Pons (tissue), 1 donor: ENCODE data around the gene ZBTB24.
A peak's percentile ranks its signal among the peaks of the same experiment; 100 is the strongest.
"Not testable (repeated sequence)": the region's sequence is repeated elsewhere in the genome, so short reads cannot be mapped to it uniquely, and the experiment has no call there.

ENCODE experiments used
- DNase-seq: peaks from one replicate; pipeline ENCODE4 v3.0.0-alpha.2; 2016; ENCODE audit warnings: low spot score

ZBTB24 gene

DNA sequence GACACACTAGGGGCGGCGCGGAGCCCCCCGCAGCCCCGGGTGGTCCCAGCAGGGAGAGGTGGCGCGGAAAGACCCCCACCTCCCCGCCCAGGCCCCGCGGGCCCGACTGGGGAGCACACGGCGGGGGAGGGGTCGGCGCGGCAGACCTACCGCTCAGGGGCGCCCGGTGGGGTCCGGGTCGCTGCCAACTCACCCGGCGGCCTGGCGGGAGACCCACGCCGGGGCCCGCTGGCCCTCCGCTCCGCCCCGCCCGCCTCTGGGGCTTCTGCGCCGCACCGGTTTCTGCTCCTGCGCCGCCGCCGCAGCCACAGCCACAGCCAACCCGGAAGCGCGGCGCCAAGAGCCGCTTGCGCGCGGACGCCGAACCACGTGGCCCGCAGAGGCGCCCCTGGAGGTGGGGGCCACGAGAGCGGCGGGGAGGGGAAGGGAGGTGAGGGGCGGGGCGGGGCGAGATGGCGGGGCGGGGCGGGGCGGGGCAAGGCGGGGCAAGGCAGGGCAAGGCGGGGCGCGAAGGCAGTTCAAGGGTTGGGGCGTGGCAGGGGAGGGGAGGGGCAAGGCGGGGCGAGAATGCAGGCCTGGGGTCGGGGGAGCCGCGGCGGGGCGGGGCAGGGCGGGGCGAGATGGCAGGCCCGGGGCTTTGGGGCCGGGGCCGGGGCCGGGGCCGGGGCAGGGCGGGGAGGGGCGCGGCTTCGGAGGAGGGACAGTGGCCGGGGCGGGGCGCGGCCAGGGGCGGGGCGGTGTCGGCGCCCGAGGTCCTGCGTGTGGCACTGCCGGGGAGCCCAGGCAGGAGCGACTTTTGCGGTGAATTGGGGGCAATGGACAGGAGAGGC, at the start of gene ZBTB24:
ZBTB24 (minus strand) TSS at position 315 of the 830 bp plus-strand sequence. CDS start 1,193 bp downstream, outside the sequence.
- peak; percentile 81 for DNase-seq

DNA sequence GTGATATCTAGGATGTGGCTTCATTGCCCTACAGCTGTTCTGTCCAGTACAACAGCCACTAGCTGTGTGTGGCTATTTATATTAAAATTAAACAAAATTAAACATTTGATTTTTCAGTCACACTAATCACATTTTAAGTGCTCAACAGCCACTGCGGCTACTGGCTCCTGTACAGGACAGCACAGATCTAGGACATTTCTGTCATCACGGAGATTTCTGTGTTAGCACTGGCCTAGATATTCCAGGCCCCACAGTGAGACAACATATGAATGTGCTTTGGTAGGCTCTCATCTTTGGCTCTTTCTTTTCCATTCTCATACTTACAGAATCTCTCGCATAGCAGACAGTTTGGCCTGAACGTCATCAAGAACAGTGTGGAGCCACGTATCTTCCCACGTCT, 48.4 kb upstream of the ZBTB24 start:
- no peak for DNase-seq

DNA sequence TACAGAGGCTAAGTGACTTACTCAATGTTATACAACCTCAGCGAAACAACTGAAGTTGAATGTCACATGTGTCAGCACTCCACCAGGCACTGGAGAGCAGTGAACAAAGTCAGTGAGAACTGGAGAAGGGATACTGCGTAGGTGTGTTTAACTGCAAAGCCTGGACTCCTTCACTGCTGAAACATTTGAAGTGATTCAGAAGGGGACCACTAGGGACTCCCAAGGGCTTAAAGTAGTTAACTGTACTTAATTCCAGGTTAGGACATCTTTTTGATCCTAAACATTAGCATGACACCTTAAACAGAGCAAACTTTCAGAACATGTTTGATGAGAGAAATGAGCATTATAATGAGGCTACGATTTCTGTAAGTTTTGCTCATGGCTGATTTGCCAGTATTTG, 45.0 kb upstream of the ZBTB24 start:
- no peak for DNase-seq

DNA sequence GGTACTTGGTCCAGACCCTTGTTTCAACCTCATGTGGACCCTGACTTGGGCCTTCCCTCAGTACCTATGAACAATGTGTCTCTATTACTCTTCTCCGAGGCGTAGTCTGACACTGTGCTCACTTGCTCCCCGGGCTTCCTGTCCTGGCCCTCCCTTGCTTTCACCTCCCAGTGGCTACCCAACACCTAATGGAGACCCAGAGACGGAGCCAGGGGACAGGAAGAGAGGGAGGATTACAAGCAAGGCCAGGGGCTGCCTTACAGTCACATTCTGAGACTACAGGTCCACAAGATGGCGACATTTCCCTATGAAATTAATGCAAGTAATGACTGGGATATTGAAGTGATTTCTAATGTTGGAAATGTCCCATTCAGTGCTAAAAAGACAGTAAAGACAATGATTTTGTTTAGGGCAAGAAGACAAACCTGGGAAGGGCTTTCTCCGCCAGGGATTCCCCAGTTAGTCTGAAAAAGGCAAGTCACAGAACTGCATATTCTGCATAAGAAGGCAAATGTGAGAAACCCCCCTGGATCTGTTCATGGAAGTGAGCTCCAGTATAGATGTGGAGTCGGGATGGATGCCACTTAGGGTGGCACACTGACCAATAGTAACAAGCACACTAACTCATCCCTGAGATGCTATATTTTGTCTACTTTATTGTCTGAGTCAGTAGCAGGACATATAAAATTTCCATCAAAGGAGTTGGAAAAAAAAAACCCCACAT, 44.0 kb upstream of the ZBTB24 start:
- DNase-seq: peak; percentile 76

DNA sequence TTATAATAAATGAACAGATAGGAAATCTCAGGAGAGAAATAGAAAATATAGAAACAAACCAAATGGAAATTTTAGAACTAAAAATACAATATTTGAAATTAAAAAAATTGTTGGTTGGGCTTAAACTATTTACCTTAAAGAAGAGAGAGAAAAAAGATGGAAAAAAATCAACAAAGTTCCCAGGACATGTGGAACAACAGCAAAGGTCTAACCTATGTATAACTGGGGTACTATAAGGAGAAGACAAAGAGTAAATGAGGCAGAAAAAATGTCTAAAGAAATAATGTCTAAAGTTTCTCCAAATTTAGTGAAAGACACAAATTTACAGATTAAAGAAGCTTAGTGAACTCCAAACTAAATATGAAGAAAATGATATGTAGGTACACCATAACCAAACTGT, 41.1 kb upstream of the ZBTB24 start:
- DNase-seq: no peak

DNA sequence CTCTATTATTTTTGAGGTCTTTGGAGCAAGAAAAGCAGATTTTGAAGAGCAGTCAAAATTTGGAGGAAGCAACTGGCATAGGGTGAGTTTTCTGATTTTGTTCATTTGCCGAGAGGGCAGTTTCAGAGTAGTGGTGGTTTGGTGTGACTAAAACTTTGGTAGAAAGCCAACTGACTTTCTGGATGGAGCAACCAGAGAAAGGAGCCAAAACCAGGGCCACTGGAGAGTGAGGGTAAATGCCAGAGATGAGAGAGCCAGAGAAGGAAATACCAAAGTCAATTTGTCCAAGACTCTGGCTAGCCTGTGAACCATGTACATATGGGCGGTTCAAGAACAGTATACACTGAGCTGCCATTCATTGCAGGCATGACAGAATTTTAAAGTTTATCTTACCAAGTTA, 40.5 kb upstream of the ZBTB24 start:
- DNase-seq: no peak

DNA sequence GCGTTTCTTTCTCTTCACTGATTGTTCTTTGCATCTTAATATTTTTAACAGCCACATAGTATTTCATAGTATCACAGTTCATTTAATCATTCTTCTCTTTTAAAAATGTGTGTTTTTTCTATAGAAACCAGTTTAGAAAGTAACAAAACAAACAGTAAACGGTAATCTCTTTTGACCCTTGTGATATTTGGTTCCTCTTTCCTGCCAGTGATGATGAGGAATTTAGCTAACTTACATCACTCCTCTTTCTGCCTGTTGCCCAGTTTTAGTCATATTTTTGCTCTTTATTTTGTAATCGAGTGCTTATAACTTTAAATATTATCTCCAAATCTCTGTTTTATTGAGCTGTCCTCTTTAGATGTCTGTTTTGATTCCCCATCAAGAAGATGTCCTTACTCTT, 38.1 kb upstream of the ZBTB24 start:
- DNase-seq: no peak

DNA sequence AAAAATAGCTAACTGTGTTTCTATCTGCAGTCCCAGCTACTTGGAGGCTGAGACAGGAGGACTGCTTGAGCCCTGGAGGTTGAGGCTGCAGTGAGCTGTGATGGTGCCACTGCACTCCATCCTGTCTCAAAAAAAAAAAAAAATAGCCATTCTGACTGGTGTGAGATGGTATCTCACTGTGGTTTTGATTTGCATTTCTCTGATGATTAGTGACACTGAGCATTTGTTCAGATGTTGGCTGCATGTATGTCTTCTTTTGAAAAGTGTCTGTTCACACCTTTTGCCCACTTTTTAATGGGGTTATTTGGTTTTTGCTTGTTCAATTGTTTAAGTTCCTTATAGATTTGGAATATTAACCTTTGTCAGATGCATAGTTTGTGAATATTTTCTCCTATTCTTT, 36.6 kb upstream of the ZBTB24 start:
- DNase-seq: not testable (repeated sequence)

DNA sequence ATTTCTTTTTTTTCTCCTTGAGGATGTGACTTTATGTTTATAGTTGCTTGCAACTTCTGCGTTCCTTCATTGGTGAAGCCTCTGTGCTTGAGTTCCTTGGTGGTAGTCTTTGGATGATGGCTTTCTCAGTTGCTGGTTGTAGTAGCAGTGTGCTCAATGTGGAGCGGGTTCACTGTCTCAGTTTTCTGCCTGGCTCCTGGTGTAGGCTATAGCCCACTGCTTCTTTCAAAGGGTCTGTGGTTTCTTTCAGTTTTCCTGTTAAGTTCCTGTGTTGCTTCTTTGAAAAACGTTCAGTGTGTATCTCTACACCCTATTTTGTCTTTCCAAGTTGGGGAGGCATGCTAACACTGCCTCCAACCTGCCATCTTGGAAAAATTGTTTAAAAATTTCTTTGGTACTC, 33.9 kb upstream of the ZBTB24 start:
- DNase-seq: no peak

DNA sequence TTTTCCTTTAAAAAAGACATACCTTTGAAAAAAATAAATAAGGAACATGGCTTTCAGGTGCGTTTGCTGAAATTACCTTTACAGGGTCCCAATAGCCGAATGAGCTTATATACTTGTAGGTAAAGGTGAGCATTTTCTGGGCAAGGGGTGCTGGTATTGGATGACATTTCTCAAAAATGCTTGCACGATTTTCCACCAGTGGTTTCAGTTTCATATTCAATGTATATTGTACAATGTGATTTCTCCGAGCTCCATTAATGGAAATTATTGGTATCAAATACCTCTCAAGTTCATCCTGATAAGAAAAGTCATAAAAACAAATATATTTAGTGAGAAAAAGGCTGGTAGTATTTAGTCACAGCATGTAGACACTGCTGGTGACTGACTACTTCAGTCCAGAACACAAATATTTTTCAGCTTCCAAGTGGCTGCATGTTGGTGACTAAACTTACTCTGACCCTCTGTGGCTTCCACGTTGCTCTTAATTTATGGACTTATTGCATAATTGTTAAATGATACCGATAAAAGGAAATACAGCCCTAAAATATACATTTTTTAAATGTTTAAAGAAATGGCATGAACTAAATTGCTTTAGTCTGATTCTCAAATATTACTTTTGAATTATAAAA, 32.9 kb upstream of the ZBTB24 start:
- no peak for DNase-seq

DNA sequence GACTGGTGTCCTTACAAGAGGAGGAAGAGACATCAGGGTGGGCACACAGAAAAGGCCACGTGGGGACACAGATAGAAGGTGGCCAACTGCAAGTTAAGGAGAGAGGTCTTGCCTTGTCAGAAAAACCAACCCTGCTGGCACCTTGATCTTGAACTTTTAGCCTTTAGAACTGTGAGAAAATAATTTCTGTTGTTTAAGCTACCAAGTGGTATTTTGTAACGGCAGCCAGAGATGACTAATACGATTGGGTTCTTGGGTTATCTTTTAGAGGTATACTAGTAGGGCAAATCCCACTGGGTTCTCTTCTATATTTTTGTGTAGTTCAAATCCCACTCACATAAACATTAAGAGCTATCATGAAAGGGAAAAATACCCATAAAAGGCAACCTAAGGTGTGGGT, 31.9 kb upstream of the ZBTB24 start:
- no peak for DNase-seq

DNA sequence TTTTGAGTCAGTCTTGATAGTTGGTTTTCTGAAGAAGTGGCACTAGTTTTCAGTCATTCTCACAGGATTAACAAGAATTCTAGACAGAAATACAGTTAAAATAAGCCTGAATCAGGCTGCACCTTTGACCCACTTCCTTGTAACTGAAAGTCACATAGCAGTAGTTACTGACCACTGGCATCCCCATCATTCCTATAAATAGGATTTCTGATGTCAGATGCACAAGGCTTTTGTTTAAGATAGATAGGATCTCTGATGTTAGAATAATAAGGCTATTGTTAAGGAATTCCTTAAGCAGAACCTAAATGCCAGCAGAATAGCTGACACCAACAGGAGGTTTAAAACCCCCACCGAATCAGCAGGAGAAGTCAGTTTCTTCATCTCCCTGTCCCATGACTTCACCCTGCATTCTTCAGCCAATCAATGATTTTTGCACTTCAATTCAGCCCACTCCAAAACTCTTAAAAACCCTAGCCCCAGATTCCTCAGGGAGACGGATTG, 30.6 kb upstream of the ZBTB24 start:
- no peak for DNase-seq

DNA sequence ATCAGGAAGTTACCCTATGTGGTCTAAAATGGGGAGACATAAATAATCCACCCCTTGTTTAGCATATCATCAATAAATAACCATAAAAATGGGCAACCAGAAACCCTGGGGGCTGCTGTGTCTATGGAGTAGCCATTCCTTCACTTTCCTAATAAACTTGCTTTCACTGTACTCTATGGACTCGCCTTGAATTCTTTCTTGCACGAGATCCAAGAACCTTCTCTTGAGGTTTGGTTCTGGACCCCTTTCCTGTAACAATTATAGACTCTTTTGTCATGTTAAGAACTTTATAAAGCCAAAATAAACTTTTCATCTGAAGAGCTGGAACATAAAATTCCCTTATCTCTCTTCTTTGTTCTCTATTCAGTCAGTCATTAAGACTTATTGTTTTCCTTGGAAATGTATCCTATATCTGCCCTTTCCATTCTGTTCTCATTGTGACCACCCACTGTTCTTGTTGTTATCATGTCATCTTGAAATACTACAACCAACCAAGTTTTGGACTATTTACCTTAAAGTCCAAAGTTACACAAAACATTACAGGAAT, 29.3 kb upstream of the ZBTB24 start:
- no peak for DNase-seq

DNA sequence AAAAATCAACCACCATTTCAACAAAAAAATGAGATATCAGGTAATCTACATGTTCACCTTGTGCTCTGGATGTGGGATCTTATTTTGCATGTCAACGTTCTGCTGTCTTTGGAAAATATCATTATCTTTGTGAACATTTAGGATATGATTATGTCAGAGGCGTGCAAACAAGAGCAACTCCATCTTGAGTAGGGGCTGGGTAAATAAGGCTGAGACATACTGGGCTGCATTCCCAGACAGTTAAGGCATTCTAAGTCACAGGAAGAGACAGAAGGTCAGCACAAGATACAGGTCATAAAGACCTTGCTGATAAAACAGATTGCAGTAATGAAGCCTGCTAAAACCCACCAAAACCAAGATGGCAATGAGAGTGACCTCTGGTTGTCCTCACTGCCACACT, 28.8 kb upstream of the ZBTB24 start:
- no peak for DNase-seq

DNA sequence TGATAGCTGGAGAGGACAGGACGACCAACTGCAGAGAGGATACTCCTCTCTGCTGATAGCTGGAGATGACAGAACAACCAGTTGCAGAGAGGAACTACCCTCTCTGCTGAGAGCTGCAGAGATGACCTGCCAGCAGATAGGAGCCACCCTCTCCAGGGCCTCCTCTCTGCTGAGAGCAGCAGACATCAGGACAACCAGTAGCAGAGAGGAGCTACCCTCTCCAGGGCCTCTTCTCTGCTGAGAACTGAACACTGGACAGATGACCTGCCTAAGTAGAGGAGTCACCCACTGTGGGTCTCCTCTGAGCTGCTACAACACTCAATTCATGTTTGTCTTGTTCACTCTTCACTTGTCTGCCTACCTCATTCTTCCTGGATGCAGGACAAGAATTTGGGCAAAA, 27.3 kb upstream of the ZBTB24 start:
- DNase-seq: no peak

DNA sequence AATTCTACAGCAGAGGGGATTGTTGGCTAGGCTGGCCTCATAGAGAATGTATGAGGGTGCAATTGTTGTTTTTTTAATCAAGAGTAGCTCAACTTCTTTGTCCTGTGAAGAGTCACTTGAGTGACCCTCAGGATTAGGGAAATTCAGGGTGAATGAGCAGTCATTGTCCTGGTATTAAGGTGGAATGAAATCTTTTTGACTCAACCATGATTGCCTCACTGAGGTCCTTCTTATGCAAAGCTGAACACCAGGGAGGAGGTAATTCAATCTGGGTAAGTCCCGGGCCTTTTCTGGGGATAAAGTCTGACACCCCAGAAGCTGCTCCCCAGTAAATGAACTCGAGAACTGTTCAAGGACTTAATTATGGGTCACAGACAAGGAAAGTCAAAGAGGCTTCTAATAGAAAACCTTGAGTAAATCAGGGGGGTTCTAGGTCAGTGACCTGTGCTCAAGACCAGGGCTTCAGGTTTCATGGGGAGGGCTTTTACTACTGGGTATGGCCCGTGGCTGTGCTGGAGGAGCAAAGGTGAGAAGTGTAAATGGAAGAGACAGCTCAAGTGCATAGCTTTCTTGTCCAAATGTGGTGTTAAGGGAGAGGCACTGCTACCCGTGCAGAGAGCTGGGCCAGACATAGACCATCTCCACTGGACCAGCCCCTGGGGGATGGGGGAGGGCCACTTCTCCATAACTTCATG, 25.3 kb upstream of the ZBTB24 start:
- no peak for DNase-seq

DNA sequence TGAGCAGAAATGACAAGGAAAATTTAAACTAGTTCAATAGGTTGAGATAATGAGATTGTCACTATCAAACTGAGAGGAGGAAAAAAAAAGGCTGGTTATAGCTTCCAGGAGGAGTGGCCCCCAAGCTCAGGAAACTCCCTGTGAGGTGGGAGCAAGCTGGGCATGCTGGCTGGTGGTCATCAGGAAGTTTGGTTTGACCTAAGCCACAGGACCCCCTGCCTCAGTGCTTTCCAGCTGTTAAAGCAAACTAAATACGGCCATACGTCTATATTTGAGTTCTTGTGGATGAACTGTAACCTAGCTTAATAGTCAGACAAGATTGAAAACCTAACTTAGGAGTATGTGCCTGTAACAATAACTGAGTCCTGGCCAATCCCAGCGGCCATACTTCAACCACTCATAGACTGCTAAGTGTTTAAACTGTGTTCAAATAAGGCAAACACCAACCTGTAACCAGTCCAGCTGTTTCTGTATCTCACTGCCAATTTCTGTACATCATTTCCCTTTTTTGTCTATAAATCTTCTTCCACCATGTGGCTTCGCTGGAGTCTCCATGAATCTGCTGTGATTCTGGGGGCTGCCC, 24.6 kb upstream of the ZBTB24 start:
- no peak for DNase-seq

DNA sequence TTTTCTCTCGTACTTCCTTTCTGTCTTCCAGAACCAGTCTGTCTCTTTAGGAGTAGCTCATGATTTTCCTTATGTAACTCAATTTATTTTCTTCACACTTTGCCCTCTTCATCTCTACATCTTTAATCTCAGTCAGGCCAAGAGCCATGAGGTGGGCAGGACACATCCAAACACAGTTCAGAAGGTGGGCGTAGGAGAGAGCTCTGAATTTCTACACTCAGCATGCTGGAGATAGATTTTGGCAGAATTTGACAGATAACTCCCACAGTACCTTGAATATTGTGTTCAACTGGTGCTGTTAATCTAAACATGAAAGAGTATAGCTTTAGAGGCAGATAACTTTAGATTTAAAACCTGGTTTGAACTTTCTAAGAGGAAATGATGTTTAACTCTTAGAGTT, 23.8 kb upstream of the ZBTB24 start:
- no peak for DNase-seq

DNA sequence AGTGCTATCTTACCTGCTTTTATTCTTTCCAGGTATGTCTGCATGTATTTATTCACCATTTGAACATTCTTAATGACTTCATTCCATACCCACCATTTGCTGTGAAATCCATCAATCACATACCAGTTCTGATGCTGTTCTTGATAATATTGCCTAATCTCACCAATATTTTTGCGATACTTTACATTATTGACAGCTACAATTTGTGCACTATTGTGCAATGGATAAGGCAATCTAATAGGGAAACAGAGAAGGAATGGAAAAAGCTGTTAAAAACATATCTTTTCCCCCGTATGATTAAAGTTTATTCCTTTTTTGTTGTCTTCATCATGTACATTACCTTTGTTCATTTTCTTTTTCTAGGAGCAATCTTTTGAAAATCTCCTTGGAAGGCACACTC, 23.3 kb upstream of the ZBTB24 start:
- DNase-seq: no peak

DNA sequence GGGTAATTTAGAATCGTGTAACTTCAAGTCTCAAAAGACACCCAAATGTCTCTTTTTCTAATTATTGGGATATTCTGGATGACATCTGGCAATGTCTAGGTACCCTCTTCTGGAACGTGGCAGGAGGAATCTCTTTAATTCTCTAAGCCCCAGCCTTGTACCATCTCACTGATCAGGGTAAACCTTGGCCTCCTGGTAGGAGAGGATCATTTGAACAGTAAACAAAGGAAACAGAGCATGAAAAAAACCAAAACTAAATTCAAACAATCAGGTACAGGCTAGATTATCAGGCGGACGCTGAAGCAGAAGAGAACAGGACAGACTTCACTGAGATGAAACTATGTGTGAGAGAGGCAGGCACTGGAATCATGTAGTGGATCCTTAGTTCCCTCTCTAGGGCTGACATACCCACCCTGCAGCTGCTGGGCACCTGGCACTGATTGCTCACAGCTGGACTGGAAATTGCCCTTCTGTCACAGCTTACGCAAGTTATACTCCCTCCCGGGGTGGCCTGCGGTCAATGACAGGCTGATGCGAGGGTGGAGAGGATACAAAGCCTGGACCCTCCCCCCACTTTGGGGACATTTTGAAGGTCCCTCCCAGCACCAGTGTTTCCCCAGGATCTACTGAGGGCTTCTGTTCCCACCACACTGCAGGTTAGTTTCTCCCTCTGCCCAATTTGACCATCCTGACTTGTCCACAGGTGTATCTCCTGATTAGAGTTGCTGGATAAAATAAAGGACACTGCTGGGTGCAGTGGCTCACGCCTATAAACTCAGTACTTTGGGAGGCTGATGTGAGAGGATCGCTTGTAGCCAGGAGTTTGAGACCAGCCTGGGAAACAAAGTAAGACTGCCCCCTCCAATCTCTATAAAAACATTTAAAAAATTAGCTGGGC, 20.6 kb upstream of the ZBTB24 start:
- DNase-seq: no peak

DNA sequence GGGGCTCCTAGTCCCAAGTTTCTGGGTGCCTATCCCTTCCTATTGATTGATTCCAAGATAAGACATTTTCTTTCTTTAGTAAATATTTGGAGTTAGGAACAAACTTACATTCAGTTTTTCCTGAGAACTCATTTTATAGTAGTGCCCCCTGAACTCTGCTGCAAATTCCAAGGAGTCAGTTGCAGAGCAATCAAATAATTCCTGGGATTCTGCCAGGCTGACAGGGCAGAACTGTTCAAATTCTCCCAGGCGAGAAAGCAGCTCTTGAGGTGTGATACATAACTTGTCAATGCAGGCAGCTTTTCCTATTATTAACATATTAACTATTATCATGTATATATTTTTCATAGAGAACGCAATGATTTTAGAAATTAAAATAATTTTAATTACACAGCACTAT, 15.9 kb upstream of the ZBTB24 start:
- no peak for DNase-seq
